Smooth muscle cell of the umbilical artery (primary cell): ENCODE measurements around the gene VSIG10L. TPM values are rescaled to one million over a fixed set of nuclear protein-coding genes. Genes with fewer than 3 reads are reported as not detected.

Source experiments
- total RNA-seq: library from RNA; depleted of rRNA; stranded (reverse); fragments of >200 nt; gene quantifications from 2 replicates; pipeline ENCODE4 v1.2.3, GENCODE V29; 2014

The VSIG10L gene
- total RNA-seq, result 0.89 and 1.4 TPM in 2 replicates

GRCh38 chr19:51341976-51342580 lies at the start of gene VSIG10L:
Gene VSIG10L, minus strand, starts transcription at chr19:51342139. Its CDS starts 15 bp downstream, at chr19:51342124.

DNA sequence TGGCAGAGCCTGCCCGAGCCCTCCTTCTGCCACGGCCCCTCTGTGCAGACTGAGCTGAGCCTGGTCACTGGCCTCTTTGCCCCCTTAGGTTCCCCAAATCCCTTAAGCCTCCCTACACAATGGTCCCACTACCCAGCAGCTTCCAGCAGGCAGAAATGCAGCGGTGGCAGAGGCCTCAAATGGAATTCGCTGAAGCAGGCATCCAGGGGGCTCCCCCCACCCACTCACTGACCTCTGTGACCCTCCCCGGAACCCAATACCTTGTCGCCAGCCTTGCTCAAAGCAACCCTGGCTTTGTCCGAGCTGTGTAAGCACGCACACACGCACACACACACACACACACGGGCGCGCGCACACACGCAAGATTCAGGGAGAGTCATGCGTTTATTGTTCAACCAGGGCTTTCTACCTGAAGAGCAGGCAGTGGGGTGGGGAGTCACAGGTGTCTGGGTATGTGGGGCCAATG lies 46.0 kb upstream of the VSIG10L start, which contains the start of gene LIM2:
LIM2 (minus strand) TSS at position 51 of the 466 bp plus-strand sequence. CDS start 531 bp downstream, outside the sequence.

GRCh38 chr19:51372649-51373504 lies 30.9 kb upstream of the VSIG10L start, which contains the start of gene NKG7:
Gene NKG7, minus strand, starts transcription at chr19:51372654. Its CDS starts 119 bp downstream, at chr19:51372535.

GRCh38 chr19:51368366-51369282 lies 26.7 kb upstream of the VSIG10L start, which contains the start of gene CLDND2:
Gene CLDND2, minus strand, starts transcription at chr19:51369003. Its CDS starts 426 bp downstream, at chr19:51368577.

DNA sequence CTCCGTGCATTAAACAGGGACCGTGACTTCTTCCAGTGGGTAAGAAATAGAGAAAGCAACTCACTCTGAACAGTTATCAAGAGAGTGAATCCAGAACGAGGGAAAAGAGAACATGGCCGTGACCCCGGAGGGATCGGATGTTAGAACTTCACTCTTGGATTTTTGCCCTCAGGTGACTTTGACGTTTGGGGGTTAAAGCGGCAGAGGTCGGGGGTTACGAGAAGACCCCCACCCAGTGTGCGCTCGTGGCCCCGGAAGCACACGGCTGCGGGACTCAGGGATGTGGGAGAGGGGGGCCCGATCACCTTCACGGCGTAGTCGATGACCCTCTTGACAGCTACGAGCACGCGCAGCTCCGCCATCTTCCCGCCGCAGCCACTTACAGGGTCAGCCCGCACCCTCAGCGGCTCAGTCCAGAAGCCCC lies 24.0 kb upstream of the VSIG10L start, which contains the start of gene ETFB:
ETFB (minus strand) TSS at position 424 of the 424 bp plus-strand sequence; CDS start at position 362, 62 bp downstream.

DNA sequence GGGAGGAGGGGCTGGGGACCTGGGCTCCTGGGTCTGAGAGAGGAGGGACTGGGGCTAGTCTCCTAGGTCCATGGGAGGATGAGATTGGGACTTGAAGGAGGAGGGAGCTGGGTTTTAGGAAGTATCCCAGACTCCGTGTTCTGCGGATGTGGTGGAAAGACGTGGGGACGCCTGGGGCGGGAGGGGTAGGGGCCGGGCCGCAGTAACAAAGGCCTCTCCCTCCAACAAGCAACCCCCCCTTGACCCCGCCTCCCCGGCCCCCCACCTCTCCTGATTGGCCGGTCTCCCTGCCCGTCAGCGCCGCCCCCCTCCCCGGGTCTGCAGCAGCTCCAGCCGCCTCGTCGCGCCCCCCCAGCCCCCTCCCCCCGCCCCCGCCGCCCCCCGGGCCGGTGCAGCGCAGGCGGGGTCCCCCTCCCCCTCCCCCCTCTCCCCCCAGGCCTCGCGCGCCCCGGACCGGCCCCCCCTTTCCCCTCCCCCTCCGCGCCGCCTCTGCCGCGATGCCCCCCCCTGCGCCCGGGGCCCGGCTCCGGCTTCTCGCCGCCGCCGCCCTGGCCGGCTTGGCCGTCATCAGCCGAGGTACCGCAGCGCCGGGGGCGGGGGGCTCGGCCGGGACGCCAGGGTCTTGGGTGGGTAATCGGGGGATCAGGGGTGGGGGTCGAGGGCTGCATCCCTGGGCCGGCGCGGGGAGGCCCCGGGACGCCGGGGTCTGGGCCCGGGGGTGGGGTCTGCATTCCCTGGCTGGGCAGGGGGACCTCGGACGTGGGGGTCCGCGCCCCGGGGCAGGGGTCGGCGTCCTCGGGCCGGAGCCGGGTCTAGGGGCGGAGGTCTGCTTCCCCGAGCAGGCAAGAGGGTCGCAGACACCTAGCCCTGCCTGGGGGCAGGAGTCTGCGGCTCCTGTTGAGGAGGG lies 30.3 kb downstream of the VSIG10L start, which contains the start of gene IGLON5:
IGLON5 (plus strand) TSS at position 294 of the 907 bp plus-strand sequence; CDS start at position 498, 204 bp downstream.

Other genes with a start within 250 kb of the VSIG10L start
- gene CTU1, start 233.7 kb downstream of the VSIG10L start, total RNA-seq, result 8.6 and 8.7 TPM in 2 replicates
- not detected in 2 replicates for gene SIGLEC9, start 217.2 kb downstream of the VSIG10L start, total RNA-seq
- gene SIGLEC7, start 199.8 kb downstream of the VSIG10L start, total RNA-seq, result not detected in 2 replicates
- not detected in 2 replicates for gene CD33, start 117.1 kb downstream of the VSIG10L start, total RNA-seq
- not detected in 2 replicates for gene SIGLECL1, start 91.1 kb downstream of the VSIG10L start, total RNA-seq
- gene IGLON5, start 30.5 kb downstream of the VSIG10L start, total RNA-seq, result 0.05 TPM in 1 of 2 replicates, not detected in the other
- gene ETFB, start 24.2 kb upstream of the VSIG10L start, total RNA-seq, result 58.8 and 149 TPM in 2 replicates
- not detected in 2 replicates for gene CLDND2, start 26.9 kb upstream of the VSIG10L start, total RNA-seq
- gene NKG7, start 30.5 kb upstream of the VSIG10L start, total RNA-seq, result not detected in 2 replicates
- not detected in 2 replicates for gene LIM2, start 45.8 kb upstream of the VSIG10L start, total RNA-seq
- gene C19orf84, start 48.5 kb upstream of the VSIG10L start, total RNA-seq, result not detected in 2 replicates
- not detected in 2 replicates for gene SIGLEC10, start 75.5 kb upstream of the VSIG10L start, total RNA-seq
- not detected in 2 replicates for gene SIGLEC8, start 116.3 kb upstream of the VSIG10L start, total RNA-seq
- gene CEACAM18, start 136.4 kb upstream of the VSIG10L start, total RNA-seq, result not detected in 2 replicates
- gene SIGLEC12, start 159.7 kb upstream of the VSIG10L start, total RNA-seq, result not detected in 2 replicates
- gene SIGLEC6, start 189.5 kb upstream of the VSIG10L start, total RNA-seq, result not detected in 2 replicates
- 7.7 and 29.9 TPM in 2 replicates for gene ZNF175, start 229.1 kb upstream of the VSIG10L start, total RNA-seq